CD14-positive monocyte (primary cell): ENCODE measurements around the gene CSF3. TPM values are rescaled to one million over a fixed set of nuclear protein-coding genes. Genes with fewer than 3 reads are reported as not detected.

ENCODE experiments used
- DNase-seq, 3 donors: peaks; one replicate each; pipeline ENCODE4 v3.0.0-alpha.2; 2011 to 2022
- H2AFZ ChIP-seq: 2 replicates; pipeline ENCODE4 v1.6.0; 2012; ENCODE audit warnings: mild to moderate bottlenecking, low read depth, low read length, inconsistent platforms; ENCODE audit not compliant: insufficient read depth, poor library complexity, severe bottlenecking
- H3K27ac ChIP-seq, 2 donors: 1 replicate in 1 of 2; 2 replicates in 1 of 2; pipeline ENCODE4 v1.5.1; 2012 to 2013; ENCODE audit warnings: low read length in 2 of 2, control low read depth in 1 of 2, inconsistent platforms in 1 of 2, low read depth in 1 of 2, mild to moderate bottlenecking in 1 of 2
- H3K27me3 ChIP-seq, 2 donors: one replicate each; pipeline versions ENCODE4 v1.6.0 to v1.6.1; 2011 to 2013; ENCODE audit warnings: low read length in 2 of 2; ENCODE audit not compliant: control insufficient read depth in 2 of 2, insufficient read depth in 2 of 2
- H3K36me3 ChIP-seq, 2 donors: replicated peaks in 1 of 2; 1 replicate in 1 of 2; 2 replicates in 1 of 2; pipeline versions ENCODE4 v1.5.1 to v1.6.1; 2012 to 2013; ENCODE audit warnings: low read length in 2 of 2, control low read depth in 1 of 2, inconsistent platforms in 1 of 2, mild to moderate bottlenecking in 1 of 2; ENCODE audit not compliant: insufficient read depth in 2 of 2, control insufficient read depth in 1 of 2
- H3K4me1 ChIP-seq, 2 donors: 1 replicate in 1 of 2; 2 replicates in 1 of 2; pipeline versions ENCODE4 v1.5.1 to v1.6.1; 2012 to 2013; ENCODE audit warnings: low read length in 2 of 2, control low read depth in 1 of 2, inconsistent platforms in 1 of 2, mild to moderate bottlenecking in 1 of 2, moderate library complexity in 1 of 2; ENCODE audit not compliant: insufficient read depth in 2 of 2, control insufficient read depth in 1 of 2
- H3K4me2 ChIP-seq: replicated peaks from 2 replicates; pipeline ENCODE3; 2012; ENCODE audit warnings: low read length, moderate library complexity, mild to moderate bottlenecking; ENCODE audit not compliant: poor library complexity, severe bottlenecking; ENCODE audit errors: extremely low read depth
- H3K4me3 ChIP-seq, 3 experiments: fragments of 200-600 bp in 1 of 3; sonication (generic) in 1 of 3; replicated peaks in 1 of 3; 1 replicate in 2 of 3; 2 replicates in 1 of 3; pipeline ENCODE4 v1.5.1; 2011 to 2013; ENCODE audit warnings: low read length in 3 of 3, mild to moderate bottlenecking in 3 of 3, control low read depth in 2 of 3, low read depth in 2 of 3, inconsistent platforms in 1 of 3, moderate library complexity in 1 of 3
- H3K79me2 ChIP-seq: 2 replicates; pipeline ENCODE4 v1.6.0; 2012; ENCODE audit warnings: mild to moderate bottlenecking, control low read depth, inconsistent platforms, low read length, moderate library complexity; ENCODE audit not compliant: insufficient read depth
- H3K9ac ChIP-seq: 2 replicates; pipeline ENCODE4 v1.6.0; 2017; ENCODE audit warnings: low read length, mild to moderate bottlenecking; ENCODE audit not compliant: insufficient read depth, poor library complexity, severe bottlenecking
- H3K9me3 ChIP-seq, 2 donors: replicated peaks in 1 of 2; 1 replicate in 1 of 2; 2 replicates in 1 of 2; pipeline versions ENCODE4 v1.5.1 to v1.6.1; 2012 to 2013; ENCODE audit warnings: low read length in 2 of 2, control low read depth in 1 of 2; ENCODE audit not compliant: control insufficient read depth in 1 of 2, insufficient read depth in 1 of 2
- H4K20me1 ChIP-seq: 2 replicates; pipeline ENCODE4 v1.6.0; 2012; ENCODE audit warnings: mild to moderate bottlenecking, low read length, control low read depth, moderate library complexity; ENCODE audit not compliant: insufficient read depth
- H3K27ac Mint-ChIP-seq, 7 donors: one replicate each; pipeline ENCODE4 v1.8.0; 2020; ENCODE audit warnings: mild to moderate bottlenecking in 7 of 7, mixed read lengths in 7 of 7, moderate library complexity in 6 of 7, inconsistent platforms in 2 of 7
- H3K27me3 Mint-ChIP-seq, 3 donors: one replicate each; pipeline ENCODE4 v1.8.0; 2021 to 2022; ENCODE audit warnings: low read depth in 3 of 3, mild to moderate bottlenecking in 3 of 3, mixed read lengths in 3 of 3, moderate library complexity in 3 of 3, inconsistent platforms in 1 of 3
- H3K36me3 Mint-ChIP-seq, 2 donors: one replicate each; pipeline ENCODE4 v1.8.0; 2020; ENCODE audit warnings: mixed read lengths in 2 of 2, inconsistent platforms in 1 of 2, mild to moderate bottlenecking in 1 of 2
- H3K4me1 Mint-ChIP-seq: one replicate; pipeline ENCODE4 v1.8.0; 2020; ENCODE audit warnings: mild to moderate bottlenecking, mixed read lengths
- H3K4me3 Mint-ChIP-seq, 2 donors: one replicate each; pipeline ENCODE4 v1.8.0; 2020; ENCODE audit warnings: mild to moderate bottlenecking in 2 of 2, mixed read lengths in 2 of 2, moderate library complexity in 1 of 2
- H3K9me3 Mint-ChIP-seq, 7 donors: one replicate each; pipeline ENCODE4 v1.8.0; 2020 to 2022; ENCODE audit warnings: mixed read lengths in 7 of 7, mild to moderate bottlenecking in 6 of 7, moderate library complexity in 6 of 7, inconsistent platforms in 2 of 7
- CTCF ChIP-seq: fragments of 200-600 bp; IDR thresholded peaks from one replicate; pipeline ENCODE4 v1.8.0; 2022; ENCODE audit warnings: antibody characterized with exemption, mild to moderate bottlenecking
- WGBS: methylation state at CpG from one replicate; pipeline ENCODE4 v1.1.5; 2013; ENCODE audit warnings: missing lambda C conversion rate; ENCODE audit not compliant: insufficient coverage; 5-methylcytosine and 5-hydroxymethylcytosine counted together
- intact Hi-C, 2 donors: fragments of 100-400 bp; cut with micrococcal nuclease; formaldehyde crosslinking; loops; one replicate each; pipeline versions ENCODE4 v1.15.0 to v1.15.1; 2023
- polyA plus RNA-seq, 3 donors: library from polyadenylated mRNA; depleted of rRNA in 1 of 3; unstranded in 2 of 3; stranded (reverse) in 1 of 3; fragments of 300-500 nt in 2 of 3; fragments of >200 nt in 1 of 3; fragmentation: Illumina TruSeq in 2 of 3; gene quantifications; 1 replicate in 2 of 3; 2 replicates in 1 of 3; pipeline ENCODE4 v1.2.3, GENCODE V29; 2012 to 2021

CSF3 gene
- polyA plus RNA-seq, 3 donors: not detected

DNA sequence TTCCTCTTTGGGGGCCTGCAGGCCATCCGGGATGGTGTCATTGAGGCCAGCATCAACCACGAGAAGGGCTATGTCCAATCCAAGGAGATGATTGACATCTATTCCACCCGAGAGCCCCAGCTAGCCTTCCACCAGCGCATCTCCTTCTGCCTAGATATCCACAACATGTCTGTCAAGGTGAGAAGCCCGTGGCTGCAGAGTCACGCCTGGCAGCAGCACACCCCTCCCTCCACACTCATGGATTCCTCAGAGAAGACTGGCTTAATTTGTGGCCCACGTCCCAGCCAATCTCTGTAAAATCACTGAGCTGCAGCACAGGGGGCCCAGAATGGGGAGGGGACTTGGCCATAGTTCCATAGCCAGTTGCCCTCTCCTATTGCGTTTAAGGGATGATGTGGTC lies 19.1 kb upstream of the CSF3 start:
- no peak overlapping the region for H3K27ac Mint-ChIP-seq

GRCh38 chr17:39996800-39997199 lies 18.4 kb upstream of the CSF3 start:
- DNase-seq: no peak
- Histone ChIP-seq H3K36me3 (peaks cover 57 to 67% of the 10 kb centered on the region in 2 donors), H3K4me3 (no peak overlapping the region), H3K27me3 (no peaks in the 10 kb centered on the region), H3K79me2 (no peaks in the 10 kb centered on the region), H3K9ac (no peak overlapping the region), H3K4me1 (no peaks in the 10 kb centered on the region), H3K9me3 (no peaks in the 10 kb centered on the region), H3K27ac (no peak overlapping the region), H3K4me2 (no peak overlapping the region), H2AFZ (no peak overlapping the region), H4K20me1 (peaks cover 5% of the 10 kb centered on the region)
- Mint-ChIP-seq H3K9me3 (no peaks in the 10 kb centered on the region), H3K27me3 (no peaks in the 10 kb centered on the region), H3K4me3 (no peak overlapping the region), H3K36me3 (peaks cover 65 to 72% of the 10 kb centered on the region in 2 donors), H3K27ac (peak overlapping the region in 3 of 7 donors; percentile 26 to 40 (median 28)), H3K4me1 (peaks cover 3% of the 10 kb centered on the region)
- no peak for TF ChIP-seq CTCF
- intact Hi-C loops: no loop called here
- 59% methylated on average over 6 of the region's 6 CpGs for WGBS

More for the DNA sequence above, 19.1 kb upstream of the CSF3 start:
- H3K9me3 Mint-ChIP-seq: no peaks in the 10 kb centered on the region
- no peak for DNase-seq
- intact Hi-C loops: no loop called here
- H3K27ac ChIP-seq: no peak overlapping the region
- no peak for TF ChIP-seq CTCF
- peaks cover 72 to 78% of the 10 kb centered on the region in 2 donors for H3K36me3 Mint-ChIP-seq
- no peak overlapping the region for H3K4me3 ChIP-seq
- no peaks in the 10 kb centered on the region for H3K27me3 Mint-ChIP-seq
- WGBS: 96% methylated on average over 6 of the region's 8 CpGs
- H3K4me1 ChIP-seq: no peaks in the 10 kb centered on the region
- H3K9me3 ChIP-seq: no peaks in the 10 kb centered on the region
- H3K27me3 ChIP-seq: no peaks in the 10 kb centered on the region
- H2AFZ ChIP-seq: no peak overlapping the region
- H3K79me2 ChIP-seq: no peaks in the 10 kb centered on the region
- peaks cover 63 to 74% of the 10 kb centered on the region in 2 donors for H3K36me3 ChIP-seq
- peaks cover 5% of the 10 kb centered on the region for H4K20me1 ChIP-seq
- H3K9ac ChIP-seq: no peak overlapping the region
- H3K4me2 ChIP-seq: no peak overlapping the region
- peaks cover 3% of the 10 kb centered on the region for H3K4me1 Mint-ChIP-seq
- no peak overlapping the region for H3K4me3 Mint-ChIP-seq
